A172 (cell line): ENCODE measurements around the gene ZFAND6. TPM values are rescaled to one million over a fixed set of nuclear protein-coding genes. Genes with fewer than 3 reads are reported as not detected.

ENCODE experiments used
- total RNA-seq: library from RNA; depleted of rRNA; stranded (reverse); fragments of >200 nt; shearing (Covaris generic); gene quantifications from 2 replicates; pipeline ENCODE4 v1.2.3, GENCODE V29; 2014; rRNA removed

Gene ZFAND6
- total RNA-seq, 1 experiment from 2014 or later = 113 TPM

Other genes starting within 250 kb of the ZFAND6 start
- gene MTHFS, start 162.7 kb upstream of the ZFAND6 start, total RNA-seq = 23.3 and 31.8 TPM in 2 replicates
- gene BCL2A1, start 88.5 kb upstream of the ZFAND6 start, total RNA-seq = not detected in 2 replicates
- 22.6 and 24.5 TPM in 2 replicates for gene FAH, start 93.3 kb downstream of the ZFAND6 start, total RNA-seq
- not detected in 2 replicates for gene CTXND1, start 192.5 kb downstream of the ZFAND6 start, total RNA-seq